Activated naive CD4-positive, alpha-beta T cell treated with anti-CD3 and anti-CD28 coated beads, Interleukin-2, amount 10 ng/mL, durations not matched to agents 7 days and 5 days (primary cell): Measurements from ENCODE around the gene SMARCAL1.

Source experiments
- CTCF ChIA-PET: fragments of 350-600 bp; sonication (Branson Sonifier 250); formaldehyde crosslinking; loops from one replicate; lab custom pipeline; 2021; ENCODE audit warnings: antibody characterized with exemption; lab: Charles Lee
- DNase-seq: peaks from one replicate; pipeline ENCODE4 v3.0.0-alpha.2; 2020
- H3K27ac Mint-ChIP-seq: one replicate; pipeline ENCODE4 v1.8.0; 2021; ENCODE audit warnings: mild to moderate bottlenecking, moderate library complexity, mixed read lengths
- H3K27me3 Mint-ChIP-seq: one replicate; pipeline ENCODE4 v1.8.0; 2021; ENCODE audit warnings: mild to moderate bottlenecking, mixed read lengths
- H3K36me3 Mint-ChIP-seq: one replicate; pipeline ENCODE4 v1.8.0; 2021; ENCODE audit warnings: mixed read lengths
- H3K4me1 Mint-ChIP-seq: one replicate; pipeline ENCODE4 v1.8.0; 2021; ENCODE audit warnings: mixed read lengths
- H3K4me3 Mint-ChIP-seq: one replicate; pipeline ENCODE4 v1.8.0; 2021; ENCODE audit warnings: mild to moderate bottlenecking, moderate library complexity, mixed read lengths
- H3K9me3 Mint-ChIP-seq: one replicate; pipeline ENCODE4 v1.8.0; 2021; ENCODE audit warnings: mixed read lengths

The SMARCAL1 gene

DNA sequence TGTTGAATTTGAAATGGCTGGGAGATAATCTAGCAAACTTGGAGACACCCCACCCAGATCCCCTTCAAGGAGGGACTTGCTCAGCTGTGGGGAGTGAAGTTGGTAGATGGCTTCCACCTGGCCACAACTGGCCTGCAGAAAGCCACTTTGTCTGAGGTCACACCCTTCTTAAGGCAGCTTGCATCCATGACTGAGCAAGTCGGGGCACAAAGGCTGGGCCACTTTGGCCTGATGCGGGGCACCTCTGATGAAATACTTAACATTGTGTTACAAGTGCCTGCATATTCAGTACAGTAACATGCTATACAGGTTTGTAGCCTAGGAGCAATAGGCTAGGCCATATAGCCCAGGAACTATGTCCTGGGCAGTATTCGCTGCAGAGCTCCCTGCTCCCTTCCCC, 73.0 kb downstream of the SMARCAL1 start:
- Mint-ChIP-seq H3K4me3 (no peak overlapping the region), H3K27me3 (no peaks in the 10 kb centered on the region), H3K4me1 (peaks cover 5% of the 10 kb centered on the region), H3K27ac (no peak overlapping the region), H3K36me3 (peaks cover 19% of the 10 kb centered on the region), H3K9me3 (no peaks in the 10 kb centered on the region)
- CTCF ChIA-PET: no interaction called here
- no peak for DNase-seq

DNA sequence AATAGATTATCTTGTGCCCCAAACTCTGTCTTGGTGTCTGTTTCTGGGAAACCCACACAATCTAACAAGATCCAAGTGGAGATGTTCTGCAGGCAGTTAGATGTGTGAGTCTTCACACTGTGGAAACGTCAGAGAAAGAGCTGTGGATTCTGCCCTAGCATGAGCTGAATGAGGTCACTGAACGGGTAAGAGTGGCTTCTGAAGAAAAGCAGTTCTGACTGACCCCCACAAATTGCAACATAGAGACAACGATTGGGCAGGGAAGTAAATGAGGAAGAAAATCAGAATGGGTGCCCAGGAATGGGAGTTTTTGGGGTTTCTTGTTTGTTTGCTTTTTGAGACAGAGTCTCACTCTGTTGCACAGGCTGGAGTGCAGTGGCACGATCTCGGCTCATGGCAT, 73.5 kb downstream of the SMARCAL1 start:
- no peaks in the 10 kb centered on the region for H3K9me3 Mint-ChIP-seq
- peaks cover 5% of the 10 kb centered on the region for H3K4me1 Mint-ChIP-seq
- CTCF ChIA-PET: no interaction called here
- H3K27me3 Mint-ChIP-seq: no peaks in the 10 kb centered on the region
- no peak overlapping the region for H3K27ac Mint-ChIP-seq
- peaks cover 14% of the 10 kb centered on the region for H3K36me3 Mint-ChIP-seq
- no peak for DNase-seq
- H3K4me3 Mint-ChIP-seq: no peak overlapping the region

DNA sequence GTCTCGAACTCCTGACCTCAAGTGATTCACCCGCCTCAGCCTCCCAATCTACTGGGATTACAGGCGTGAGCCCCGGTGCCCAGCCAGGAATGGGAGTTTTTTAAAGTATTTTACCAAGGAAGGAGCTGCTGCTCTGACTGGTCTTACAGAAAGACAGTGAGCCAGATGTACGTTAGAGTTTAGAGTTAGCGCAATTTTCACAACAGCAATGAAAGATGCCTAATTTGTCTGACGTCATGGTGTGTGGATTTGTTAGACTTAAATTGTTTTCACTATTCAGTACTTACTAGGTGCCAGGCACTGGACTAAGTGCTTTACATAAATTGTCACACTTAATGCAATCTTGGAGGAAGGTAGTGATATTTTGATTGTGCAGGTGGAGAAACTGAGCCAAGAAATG, 74.0 kb downstream of the SMARCAL1 start:
- DNase-seq: no peak
- Mint-ChIP-seq H3K27ac (no peak overlapping the region), H3K36me3 (peaks cover 12% of the 10 kb centered on the region), H3K9me3 (no peaks in the 10 kb centered on the region), H3K27me3 (no peaks in the 10 kb centered on the region), H3K4me1 (peaks cover 5% of the 10 kb centered on the region), H3K4me3 (no peak overlapping the region)
- CTCF ChIA-PET: no interaction called here

DNA sequence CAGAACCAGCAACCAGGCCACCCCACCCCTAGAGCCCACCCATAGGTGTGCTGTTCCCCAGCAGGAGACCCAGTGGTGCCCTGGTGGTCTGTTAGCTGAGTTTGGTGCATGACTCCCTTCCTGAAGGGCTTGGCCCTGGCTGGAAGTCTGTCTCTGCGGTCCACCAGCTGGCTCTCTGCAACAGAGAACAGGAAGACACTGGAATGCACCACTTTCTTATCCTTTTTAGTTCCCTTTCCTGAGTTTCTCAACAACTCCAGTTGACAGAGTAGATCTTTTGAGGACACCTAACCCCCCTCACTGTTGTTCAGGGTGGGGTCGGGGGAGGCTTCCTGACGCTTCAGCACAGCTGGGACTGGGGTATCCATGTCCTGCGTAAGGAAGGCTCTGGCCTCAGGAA, 74.4 kb downstream of the SMARCAL1 start:
- no peak for DNase-seq
- CTCF ChIA-PET: no interaction called here
- Mint-ChIP-seq H3K4me3 (no peak overlapping the region), H3K4me1 (peaks cover 5% of the 10 kb centered on the region), H3K27ac (no peak overlapping the region), H3K9me3 (no peaks in the 10 kb centered on the region), H3K27me3 (no peaks in the 10 kb centered on the region), H3K36me3 (peaks cover 11% of the 10 kb centered on the region)

DNA sequence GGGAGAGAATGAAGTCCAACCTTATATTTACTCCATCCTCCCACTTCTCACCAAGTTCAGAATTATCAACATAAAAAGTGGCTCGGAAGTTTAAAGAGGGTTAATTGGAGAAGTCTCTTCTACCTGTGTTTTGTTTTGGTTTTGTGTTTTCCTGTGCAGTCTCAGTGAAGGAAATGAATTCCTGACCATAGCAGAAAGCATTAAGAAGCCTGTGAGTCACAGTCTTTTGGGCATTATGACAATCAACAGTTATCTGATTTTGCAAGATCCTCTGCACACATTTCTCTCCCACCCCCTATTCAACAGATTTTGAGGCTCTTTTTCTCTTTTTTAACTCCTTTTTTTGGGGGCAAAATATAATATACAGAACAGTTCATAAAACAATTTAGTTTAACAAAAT, 77.8 kb downstream of the SMARCAL1 start:
- no peaks in the 10 kb centered on the region for H3K36me3 Mint-ChIP-seq
- CTCF ChIA-PET: no interaction called here
- H3K27me3 Mint-ChIP-seq: no peaks in the 10 kb centered on the region
- DNase-seq: no peak
- no peaks in the 10 kb centered on the region for H3K9me3 Mint-ChIP-seq
- no peak overlapping the region for H3K4me3 Mint-ChIP-seq
- H3K27ac Mint-ChIP-seq: no peak overlapping the region
- H3K4me1 Mint-ChIP-seq: peaks cover 5% of the 10 kb centered on the region

DNA sequence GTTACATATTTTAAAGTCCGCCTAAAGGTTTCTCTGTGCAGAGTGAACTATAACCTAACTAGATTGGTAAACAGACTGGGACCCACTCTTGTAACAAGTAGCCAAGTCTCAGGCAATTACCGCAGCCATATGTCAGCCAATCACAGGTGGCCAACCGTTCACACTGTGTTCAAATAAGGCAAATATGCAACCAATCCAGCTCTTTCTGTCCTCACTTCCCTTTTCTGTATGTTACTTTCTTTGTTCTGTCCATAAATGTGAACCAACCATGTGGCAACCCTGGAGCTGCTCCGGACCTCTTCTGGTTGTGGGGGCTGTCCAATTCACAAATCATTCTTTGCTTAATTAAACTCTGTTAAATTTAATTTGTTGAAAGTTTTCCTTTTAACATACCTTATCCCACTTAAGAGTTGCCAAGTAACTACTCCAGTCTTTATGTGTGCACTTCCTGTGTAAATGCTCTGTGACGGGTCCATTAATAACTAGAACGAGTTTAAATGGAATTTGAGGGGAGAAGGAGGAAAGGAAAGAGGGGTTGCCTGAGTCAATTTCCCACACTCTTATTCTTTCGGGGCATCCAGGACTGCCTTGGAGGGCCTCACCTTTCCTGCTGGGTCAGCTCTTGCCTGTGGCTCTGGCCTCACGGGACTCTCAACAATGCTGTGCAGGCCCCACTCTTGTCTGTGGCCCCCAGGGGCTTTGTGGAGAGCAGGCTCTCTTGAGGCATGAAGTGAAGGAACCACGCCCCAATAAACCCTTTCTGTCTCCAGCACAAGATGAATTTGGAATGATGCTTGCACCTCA, 79.7 kb downstream of the SMARCAL1 start:
- CTCF ChIA-PET: no interaction called here
- Mint-ChIP-seq H3K27ac (no peak overlapping the region), H3K4me3 (no peak overlapping the region), H3K4me1 (peaks cover 18% of the 10 kb centered on the region), H3K27me3 (no peaks in the 10 kb centered on the region), H3K9me3 (no peaks in the 10 kb centered on the region), H3K36me3 (no peaks in the 10 kb centered on the region)
- no peak for DNase-seq

DNA sequence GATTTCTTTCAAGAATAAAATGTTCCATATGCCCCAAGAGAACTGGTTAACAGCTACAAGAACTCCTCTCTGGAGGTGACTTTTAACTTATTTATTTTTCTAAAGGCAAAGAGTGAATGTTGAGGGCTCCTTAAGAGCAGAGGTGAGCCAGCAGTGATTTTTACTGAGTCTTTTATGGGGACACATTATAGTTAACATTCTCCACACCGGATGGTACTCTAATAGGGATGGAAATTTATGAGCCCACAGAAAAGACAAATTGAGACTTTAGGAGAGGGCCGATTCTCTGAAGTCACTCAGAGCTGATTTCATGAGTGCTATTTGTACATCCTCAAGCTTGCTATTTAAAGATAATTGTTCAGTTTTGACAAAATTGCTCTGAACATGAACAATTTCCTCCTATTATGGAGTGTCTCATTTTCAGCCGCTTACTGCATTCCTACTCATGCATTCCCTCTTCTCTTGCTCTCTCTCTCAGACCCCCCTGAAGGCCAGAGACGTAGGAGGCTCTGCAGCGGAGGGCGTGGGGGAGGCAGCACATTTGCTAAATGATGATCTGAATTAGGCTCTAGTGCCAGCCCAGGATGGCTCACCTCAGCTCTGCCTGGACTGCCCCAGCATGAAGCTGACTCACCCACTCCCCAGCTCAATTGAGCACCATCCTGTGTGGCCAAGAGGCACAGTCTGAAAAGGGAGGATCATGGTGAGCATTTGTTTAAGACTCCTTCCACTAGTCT, 80.5 kb downstream of the SMARCAL1 start:
- peaks cover 3% of the 10 kb centered on the region for H3K36me3 Mint-ChIP-seq
- no peaks in the 10 kb centered on the region for H3K9me3 Mint-ChIP-seq
- H3K27me3 Mint-ChIP-seq: no peaks in the 10 kb centered on the region
- no peak overlapping the region for H3K27ac Mint-ChIP-seq
- peaks cover 25% of the 10 kb centered on the region for H3K4me1 Mint-ChIP-seq
- CTCF ChIA-PET: interaction anchor here (0.5 kb wide), 1 partner anchor 190 kb away, joined by 5 read pairs; no protein-coding TSS in a partner anchor
- no peak overlapping the region for H3K4me3 Mint-ChIP-seq
- no peak for DNase-seq

DNA sequence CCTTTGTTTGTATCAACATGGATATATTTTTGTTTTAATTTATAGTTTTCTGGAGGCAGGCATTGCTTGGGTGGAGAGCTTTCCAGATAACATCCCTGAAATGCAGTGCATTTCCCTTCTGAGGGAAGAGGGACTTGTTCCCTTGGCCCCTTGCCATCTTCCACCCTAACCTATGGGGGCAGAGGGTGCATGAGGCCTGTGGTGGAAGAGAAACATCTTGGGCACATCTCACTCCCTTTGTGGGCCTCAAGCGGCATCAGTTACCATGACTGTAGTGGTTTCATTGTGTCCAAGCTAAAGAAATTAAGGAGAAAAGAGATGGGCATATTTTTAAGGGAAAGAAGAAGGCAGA, 81.0 kb downstream of the SMARCAL1 start:
- H3K27ac Mint-ChIP-seq: no peak overlapping the region
- peaks cover 30% of the 10 kb centered on the region for H3K4me1 Mint-ChIP-seq
- no peak for DNase-seq
- no peak overlapping the region for H3K4me3 Mint-ChIP-seq
- CTCF ChIA-PET: interaction anchor here (0.5 kb wide), 1 partner anchor 190 kb away, joined by 5 read pairs; no protein-coding TSS in a partner anchor
- H3K36me3 Mint-ChIP-seq: peaks cover 3% of the 10 kb centered on the region
- no peaks in the 10 kb centered on the region for H3K9me3 Mint-ChIP-seq
- no peaks in the 10 kb centered on the region for H3K27me3 Mint-ChIP-seq

DNA sequence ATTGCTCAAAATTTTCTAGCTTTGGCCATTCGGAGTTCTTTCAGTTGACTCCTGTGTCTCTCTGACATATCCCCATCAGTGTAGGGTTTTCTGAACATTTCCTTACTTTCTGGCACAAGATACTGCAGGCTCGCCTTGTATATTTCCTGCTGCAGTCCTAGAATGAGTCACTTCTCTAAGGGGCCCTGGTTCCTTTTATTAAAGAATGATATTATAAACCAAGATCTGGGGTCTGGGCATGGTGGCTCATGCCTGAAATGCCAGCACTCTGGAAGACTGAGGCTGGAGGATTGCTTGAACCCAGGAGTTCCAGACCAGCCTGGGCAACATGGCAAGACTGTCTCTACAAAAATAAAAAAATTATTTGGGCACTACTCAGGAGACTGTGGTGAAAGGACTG, 83.4 kb downstream of the SMARCAL1 start:
- Mint-ChIP-seq H3K27ac (no peak overlapping the region), H3K4me1 (peaks cover 43% of the 10 kb centered on the region), H3K9me3 (no peaks in the 10 kb centered on the region), H3K27me3 (no peaks in the 10 kb centered on the region), H3K4me3 (no peak overlapping the region), H3K36me3 (peaks cover 20% of the 10 kb centered on the region)
- DNase-seq: no peak
- CTCF ChIA-PET: no interaction called here

DNA sequence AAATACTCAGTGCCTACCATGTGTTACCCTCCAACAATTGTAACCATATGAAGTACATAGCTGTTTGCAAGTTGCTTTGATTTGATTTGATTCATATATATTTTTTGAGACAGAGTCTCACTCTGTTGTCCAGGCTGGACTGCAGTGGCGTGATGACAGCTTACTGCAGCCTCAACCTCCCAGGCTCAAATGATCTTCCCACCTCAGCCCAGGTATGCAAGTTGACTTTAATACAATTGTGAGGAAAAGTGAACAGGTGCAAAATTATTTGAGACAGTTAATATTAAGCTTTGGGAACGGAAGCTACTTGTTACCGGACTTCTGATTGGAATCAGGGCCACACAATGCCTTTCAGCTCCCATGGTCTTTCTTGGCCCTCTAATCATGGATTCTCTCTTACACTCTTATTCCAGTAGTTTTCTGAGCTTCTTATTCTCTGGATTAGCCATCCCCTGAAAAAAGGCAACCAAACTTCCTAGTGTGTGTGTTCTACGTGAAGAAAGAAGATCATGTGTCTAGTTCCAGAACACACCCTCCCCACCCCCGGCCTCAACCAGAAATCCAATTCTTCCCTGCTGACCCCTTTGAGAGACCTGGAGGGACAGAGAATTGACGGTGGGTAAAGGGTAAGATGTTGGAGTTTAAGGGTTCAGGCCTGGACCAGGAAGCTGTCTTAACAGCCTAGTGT, 85.2 kb downstream of the SMARCAL1 start:
- Mint-ChIP-seq H3K4me1 (peaks cover 56% of the 10 kb centered on the region), H3K27me3 (no peaks in the 10 kb centered on the region), H3K27ac (peak overlapping the region; percentile 94), H3K4me3 (peak overlapping the region; percentile 98), H3K36me3 (peaks cover 34% of the 10 kb centered on the region), H3K9me3 (no peaks in the 10 kb centered on the region)
- no peak for DNase-seq
- CTCF ChIA-PET: interaction anchor here (0.6 to 1.2 kb wide), 3 partner anchors 15 to 593 kb away, joined by 3 to 4 read pairs (median 3); no protein-coding TSS in a partner anchor

DNA sequence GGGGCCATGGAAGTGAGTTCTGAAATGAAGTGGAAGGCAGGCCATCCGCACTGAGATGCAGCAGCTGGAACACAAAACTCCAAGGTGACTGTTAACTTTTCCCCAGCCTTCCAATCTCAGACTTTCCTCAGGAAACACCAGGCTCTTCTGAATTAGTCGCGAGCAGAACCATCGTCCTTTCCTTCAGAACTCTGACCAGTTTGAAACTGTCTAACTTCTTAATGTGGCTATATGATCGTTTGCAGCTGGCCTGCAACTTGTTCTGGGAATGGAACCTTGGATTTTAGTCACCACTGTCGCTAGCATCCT, 85.7 kb downstream of the SMARCAL1 start:
- peak overlapping the region; percentile 98 for H3K4me3 Mint-ChIP-seq
- DNase-seq: no peak
- peaks cover 61% of the 10 kb centered on the region for H3K4me1 Mint-ChIP-seq
- H3K36me3 Mint-ChIP-seq: peaks cover 39% of the 10 kb centered on the region
- no peaks in the 10 kb centered on the region for H3K27me3 Mint-ChIP-seq
- H3K9me3 Mint-ChIP-seq: no peaks in the 10 kb centered on the region
- peak overlapping the region; percentile 94 for H3K27ac Mint-ChIP-seq
- CTCF ChIA-PET: interaction anchor here (0.6 to 1.2 kb wide), 4 partner anchors 15 to 593 kb away, joined by 3 to 4 read pairs (median 4); no protein-coding TSS in a partner anchor

DNA sequence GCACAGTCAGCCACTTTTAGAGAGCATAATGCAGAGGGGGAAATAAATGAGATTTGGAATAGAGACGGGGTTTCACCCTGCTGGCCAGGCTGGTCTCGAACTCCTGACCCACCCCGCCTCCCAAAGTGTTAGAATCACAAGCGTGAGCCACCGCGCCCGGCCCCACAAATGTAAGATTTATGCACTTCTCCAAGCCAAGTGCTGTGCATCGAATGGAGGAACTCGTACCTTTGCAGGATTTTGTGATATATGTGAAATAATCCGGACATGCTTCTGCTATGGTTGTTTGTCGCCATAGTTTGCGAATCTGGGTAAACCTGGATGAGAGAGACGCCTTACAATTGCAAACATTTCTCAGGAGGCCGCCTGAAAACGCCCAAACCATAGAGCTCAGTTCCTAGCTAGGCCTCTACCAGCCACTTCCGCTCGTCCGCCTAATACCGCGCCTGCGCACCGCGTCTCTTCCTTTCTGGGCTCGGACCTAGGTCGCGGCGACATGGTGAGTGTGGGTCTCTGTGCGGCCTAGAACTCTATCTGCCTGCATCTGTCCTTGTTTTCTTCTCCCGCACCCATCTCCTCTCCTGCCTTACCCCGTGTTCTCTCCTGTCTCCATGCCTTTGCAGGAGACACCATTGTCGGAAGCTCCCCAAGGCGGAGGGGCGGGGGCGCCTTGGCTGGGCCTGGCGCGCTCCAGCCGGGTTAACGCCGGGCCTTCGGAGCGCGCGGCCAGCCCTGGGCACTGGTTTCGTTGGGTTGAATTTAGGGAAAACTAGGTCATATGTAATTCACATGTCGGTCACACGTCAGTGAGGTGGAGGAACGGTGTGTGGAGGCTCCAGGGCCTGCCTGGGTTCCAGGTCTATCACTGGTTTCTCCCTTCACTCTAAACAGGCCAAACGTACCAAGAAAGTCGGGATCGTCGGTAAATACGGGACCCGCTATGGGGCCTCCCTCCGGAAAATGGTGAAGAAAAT, 86.4 kb downstream of the SMARCAL1 start, which contains the start of gene RPL37A:
TSS of gene RPL37A (plus strand) at position 466 of the 974 bp plus-strand sequence. CDS start at position 497, 31 bp downstream.
- DNase-seq: peak; percentile 92
- peak within 1 kb of the TSS; percentile 94 for H3K27ac Mint-ChIP-seq
- peak within 1 kb of the TSS; percentile 98 for H3K4me3 Mint-ChIP-seq
- H3K27me3 Mint-ChIP-seq: no peaks in the 10 kb centered on the region
- H3K9me3 Mint-ChIP-seq: no peaks in the 10 kb centered on the region
- H3K4me1 Mint-ChIP-seq: peaks cover 63% of the 10 kb centered on the region
- CTCF ChIA-PET: interaction anchor here (0.6 to 1.2 kb wide), 4 partner anchors 16 to 592 kb away, joined by 3 to 4 read pairs (median 4); no protein-coding TSS in a partner anchor
- peaks cover 44% of the 10 kb centered on the region for H3K36me3 Mint-ChIP-seq

DNA sequence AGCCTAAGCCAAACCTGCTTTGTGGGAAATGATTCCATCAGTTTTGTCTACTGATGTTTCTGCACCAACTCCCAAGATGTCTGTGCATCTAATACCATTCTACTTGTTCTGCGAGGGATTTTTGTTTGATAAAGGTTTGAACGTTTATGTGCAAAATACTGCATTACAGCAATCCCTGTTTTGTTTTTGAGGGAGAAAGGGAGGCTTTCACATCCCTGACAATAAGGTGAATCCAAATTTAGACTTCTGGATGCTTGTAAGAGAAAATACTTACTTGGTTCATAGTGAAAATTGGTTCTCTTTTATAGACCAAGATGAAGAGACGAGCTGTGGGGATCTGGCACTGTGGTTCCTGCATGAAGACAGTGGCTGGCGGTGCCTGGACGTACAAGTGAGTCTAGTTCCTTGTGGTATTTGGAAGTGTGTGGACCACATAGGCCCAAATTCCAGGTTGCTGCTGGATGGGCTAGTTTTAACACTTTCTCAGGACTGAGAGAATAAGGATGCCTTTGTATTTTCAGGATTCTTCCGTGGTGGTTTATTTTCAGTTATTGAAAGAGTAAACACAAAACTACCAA, 87.4 kb downstream of the SMARCAL1 start:
- H3K4me1 Mint-ChIP-seq: peaks cover 66% of the 10 kb centered on the region
- H3K36me3 Mint-ChIP-seq: peaks cover 52% of the 10 kb centered on the region
- H3K27ac Mint-ChIP-seq: peak overlapping the region; percentile 94
- H3K4me3 Mint-ChIP-seq: peak overlapping the region; percentile 98
- CTCF ChIA-PET: no interaction called here
- H3K9me3 Mint-ChIP-seq: no peaks in the 10 kb centered on the region
- no peaks in the 10 kb centered on the region for H3K27me3 Mint-ChIP-seq
- DNase-seq: peak; percentile 23
